ENCODE results near the gene LRRC25.

The LRRC25 gene

GRCh38 chr19:18435842-18436670, 38.6 kb upstream of the LRRC25 start:
- no peak for DNase-seq

- no peak for DNase-seq
Observed at GRCh38 chr19:18435178-18435841, 37.9 kb upstream of the LRRC25 start.

- no peak for DNase-seq
Observed at GRCh38 chr19:18434411-18435175, 37.2 kb upstream of the LRRC25 start.

GRCh38 chr19:18433735-18434398, 36.4 kb upstream of the LRRC25 start:
- no peak for DNase-seq

GRCh38 chr19:18433015-18433691, 35.7 kb upstream of the LRRC25 start:
- DNase-seq: no peak

- no peak for DNase-seq
Observed at GRCh38 chr19:18432275-18433014, 35.0 kb upstream of the LRRC25 start.

- DNase-seq: no peak
Observed at GRCh38 chr19:18431351-18432197, 34.2 kb upstream of the LRRC25 start.

- no peak for DNase-seq
Observed at GRCh38 chr19:18430417-18431144, 33.2 kb upstream of the LRRC25 start.

- no peak for DNase-seq
Observed at GRCh38 chr19:18429717-18430416, 32.4 kb upstream of the LRRC25 start.

- DNase-seq: no peak
Observed at GRCh38 chr19:18428787-18429674, 31.6 kb upstream of the LRRC25 start.

- no peak for DNase-seq
Observed at GRCh38 chr19:18428173-18428786, 30.9 kb upstream of the LRRC25 start.

- no peak for DNase-seq
Observed at GRCh38 chr19:18427743-18428113, 30.3 kb upstream of the LRRC25 start.

GRCh38 chr19:18427080-18427742, 29.8 kb upstream of the LRRC25 start:
- DNase-seq: no peak

- DNase-seq: no peak
Observed at GRCh38 chr19:18426416-18426767, 29.0 kb upstream of the LRRC25 start.

- no peak for DNase-seq
Observed at GRCh38 chr19:18425515-18426415, 28.3 kb upstream of the LRRC25 start.

GRCh38 chr19:18424890-18425514, 27.6 kb upstream of the LRRC25 start:
- DNase-seq: no peak
